Hypothalamus (tissue), 51 donors: Measurements from ENCODE around the gene DNAJC10.
"Not testable (repeated sequence)": the region's sequence is repeated elsewhere in the genome, so short reads cannot be mapped to it uniquely, and the experiment has no call there.

Experiments used
- DNase-seq, 51 donors: peaks; one replicate each; lab custom pipeline; 2025; lab: John Stamatoyannopoulos, UW

DNAJC10 gene

DNA sequence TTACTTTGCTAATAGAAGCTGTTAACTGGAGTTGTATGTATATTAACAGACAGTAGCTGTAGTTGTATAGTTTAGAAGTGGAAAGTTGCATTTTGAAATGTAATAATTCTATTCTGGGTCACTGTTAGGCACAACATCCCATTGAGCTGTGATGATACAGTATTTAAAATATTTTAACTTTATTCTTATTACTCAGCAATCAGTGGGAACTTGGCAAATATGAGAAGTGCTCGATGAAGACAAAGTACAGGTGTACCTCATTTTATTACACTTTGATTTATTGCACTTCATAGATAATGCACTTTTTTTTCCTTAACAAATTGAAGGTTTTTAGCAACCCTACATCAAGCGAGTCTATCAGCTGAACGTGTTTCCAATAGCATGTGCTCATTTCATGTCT lies 8.6 kb downstream of the DNAJC10 start:
- no peak for DNase-seq

DNA sequence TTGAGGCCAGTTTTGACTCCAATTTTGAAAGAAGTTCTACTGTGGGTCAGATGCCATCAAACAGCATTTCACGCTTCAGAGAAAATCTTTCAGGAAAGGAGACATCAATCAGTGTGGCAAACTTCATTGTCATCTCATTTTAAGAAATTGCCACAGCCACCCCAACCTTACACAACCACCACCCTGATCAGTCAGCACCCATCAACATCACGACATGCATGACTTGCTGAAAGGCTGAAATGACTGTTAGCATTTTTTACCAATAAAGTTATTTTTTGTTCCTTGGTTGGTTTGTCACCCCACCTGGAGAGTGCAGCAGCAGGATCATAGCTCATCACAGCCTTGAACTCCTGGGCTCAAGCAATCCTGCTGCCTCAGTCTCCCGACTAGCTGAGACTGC lies 10.4 kb downstream of the DNAJC10 start:
- DNase-seq, result no peak

DNA sequence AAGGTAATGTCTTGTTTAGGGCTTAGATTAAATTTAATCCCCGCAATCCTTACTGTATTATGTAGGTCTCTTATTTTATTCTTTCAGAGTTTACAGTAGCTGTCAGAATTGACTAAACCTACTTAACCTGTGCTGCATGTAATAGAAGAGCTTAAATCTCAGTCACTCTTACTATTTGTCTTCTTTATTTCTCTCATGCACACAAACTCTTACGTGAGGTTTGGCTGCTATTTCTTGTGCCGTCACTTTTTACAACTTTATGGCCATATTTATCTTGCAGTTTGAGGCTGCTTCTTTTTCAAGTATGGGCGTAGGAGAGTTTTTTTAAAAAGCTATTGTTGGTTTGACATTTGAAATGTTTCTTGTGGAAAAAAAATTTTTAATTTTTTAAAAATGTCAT lies 12.0 kb downstream of the DNAJC10 start:
- DNase-seq, result no peak

DNA sequence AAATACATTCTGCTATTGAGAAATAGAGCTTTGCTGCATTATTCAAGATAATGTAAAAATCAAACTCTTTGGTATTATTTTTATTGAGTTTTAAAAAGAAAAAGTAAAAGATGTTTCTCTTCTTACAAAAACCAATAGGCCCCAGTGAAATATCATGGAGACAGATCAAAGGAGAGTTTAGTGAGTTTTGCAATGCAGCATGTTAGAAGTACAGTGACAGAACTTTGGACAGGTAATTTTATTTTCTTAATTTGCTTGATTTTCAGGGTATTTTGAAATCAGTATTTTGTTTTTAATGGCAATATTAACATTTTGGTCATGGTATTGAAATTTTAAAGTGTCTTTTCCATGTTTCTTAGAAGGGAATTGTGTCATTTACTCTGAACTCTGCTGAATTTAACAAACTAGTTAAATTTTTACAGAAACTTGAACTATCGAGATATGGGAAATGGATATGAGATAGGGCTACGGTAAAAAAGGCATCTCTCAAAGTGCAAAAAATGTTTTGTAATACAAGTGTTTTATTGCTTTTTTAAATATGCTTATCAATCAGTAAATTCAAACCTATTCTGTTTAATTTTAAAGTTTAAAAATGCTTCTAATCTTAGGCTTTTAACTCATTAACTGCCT lies 13.8 kb downstream of the DNAJC10 start:
- no peak for DNase-seq

DNA sequence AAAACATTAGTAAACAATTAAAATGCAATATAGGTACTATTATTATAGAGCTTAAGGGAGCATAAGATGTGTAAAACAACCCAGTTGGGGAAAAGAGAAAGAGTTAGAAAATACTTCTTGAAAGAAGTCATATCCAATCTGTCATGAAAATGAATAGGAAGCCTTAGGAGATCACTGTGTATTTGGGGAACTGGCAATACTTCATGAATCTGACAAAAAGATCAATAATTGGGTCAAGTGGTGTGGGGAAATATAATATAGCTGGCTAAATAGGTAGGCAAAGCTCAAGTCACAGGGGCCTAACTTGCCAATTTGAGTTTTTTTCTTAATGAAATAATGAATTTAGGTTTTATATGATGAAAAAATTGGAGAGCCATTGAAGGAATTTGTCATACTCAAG lies 14.4 kb downstream of the DNAJC10 start:
- no peak for DNase-seq

DNA sequence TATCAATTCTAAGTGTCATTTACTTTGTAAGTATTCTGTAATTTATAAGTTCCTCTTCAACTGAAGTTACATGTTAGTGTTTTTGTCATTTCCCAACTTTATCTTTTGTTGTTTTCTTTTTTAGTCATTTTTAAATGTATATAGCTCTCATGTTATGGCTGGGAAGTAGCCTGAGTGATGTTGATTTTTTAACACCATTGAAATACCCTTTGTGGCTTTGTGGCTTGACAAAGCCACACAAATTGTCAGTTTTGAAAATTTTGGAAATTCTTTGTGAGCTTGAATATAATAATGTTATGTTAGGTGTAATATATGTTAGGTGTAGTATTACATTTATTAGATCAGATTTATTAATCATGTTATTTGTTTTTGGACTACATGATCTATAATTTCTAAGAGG lies 16.7 kb downstream of the DNAJC10 start:
- DNase-seq, result no peak

DNA sequence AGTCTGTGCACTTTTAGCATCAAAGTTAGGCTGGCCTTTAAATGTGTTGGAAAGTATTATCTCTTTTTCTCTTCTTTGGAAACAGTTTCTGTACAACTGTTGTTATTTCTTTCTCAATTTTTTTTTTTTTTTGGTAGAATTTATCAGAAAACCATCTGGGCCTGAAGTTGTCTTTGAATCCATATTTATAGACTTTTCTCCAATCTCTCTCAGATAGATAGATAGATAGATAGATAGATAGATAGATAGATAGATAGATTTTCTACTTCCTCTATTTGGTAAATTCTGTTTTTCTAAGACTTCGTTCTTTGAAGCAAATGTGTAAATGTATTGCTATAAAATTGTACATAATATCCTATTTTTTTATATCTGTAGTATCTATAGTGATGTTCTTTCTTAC lies 17.5 kb downstream of the DNAJC10 start:
- no peak for DNase-seq

DNA sequence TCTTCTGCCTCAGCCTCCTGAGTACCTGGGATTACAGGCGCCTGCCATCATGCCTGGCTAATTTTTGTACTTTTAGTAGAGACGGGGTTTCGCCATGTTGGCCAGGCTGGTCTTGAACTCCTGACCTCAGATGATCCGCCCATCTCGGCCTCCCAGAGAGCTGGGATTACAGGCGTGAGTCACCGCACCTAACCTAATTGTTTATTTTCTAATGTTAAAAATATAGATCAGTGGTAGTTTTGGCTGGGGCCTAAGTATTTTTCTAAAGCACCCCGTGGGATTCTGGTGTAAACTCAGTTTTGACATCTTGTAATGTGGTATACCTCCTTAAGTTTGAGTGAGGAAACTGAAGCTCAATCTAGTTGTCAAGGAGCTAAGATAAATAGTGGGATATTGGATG lies 20.8 kb downstream of the DNAJC10 start:
- DNase-seq, result not testable (repeated sequence)

DNA sequence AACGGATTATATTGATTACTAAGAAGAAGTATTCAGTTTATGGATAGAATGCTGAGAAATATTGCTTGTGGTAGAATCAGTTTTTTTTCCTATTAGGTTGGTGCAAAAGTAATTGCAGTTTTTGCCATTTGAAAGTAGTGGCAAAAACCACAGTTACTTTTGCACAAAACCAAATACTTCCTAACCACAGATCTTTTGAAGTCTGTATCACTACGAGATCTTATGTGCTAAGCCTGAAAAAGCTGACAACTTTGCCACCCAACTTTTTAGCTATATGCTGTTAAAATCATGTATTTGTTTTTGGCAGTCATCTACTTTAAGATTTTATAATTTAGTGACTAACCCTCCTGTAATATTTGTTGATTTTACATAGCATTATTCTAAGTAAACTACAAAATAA lies 24.6 kb downstream of the DNAJC10 start:
- no peak for DNase-seq

DNA sequence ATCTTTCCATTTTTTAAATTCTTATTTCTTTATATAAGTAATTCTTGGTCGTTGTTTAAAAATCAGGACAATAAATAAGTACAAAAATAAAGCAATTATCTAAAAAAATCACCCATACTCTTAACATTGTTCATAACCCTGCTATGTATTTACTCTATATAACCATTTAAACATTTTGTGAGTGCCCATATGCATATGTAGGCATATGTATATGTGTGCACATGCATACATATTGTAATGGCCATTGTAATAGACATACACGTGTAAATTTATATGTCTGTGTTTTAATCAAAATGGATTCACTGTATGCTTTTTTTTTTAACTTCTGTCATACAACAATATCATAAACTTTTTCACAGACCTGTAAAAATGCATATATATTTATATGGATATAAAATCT lies 25.6 kb downstream of the DNAJC10 start:
- no peak for DNase-seq

DNA sequence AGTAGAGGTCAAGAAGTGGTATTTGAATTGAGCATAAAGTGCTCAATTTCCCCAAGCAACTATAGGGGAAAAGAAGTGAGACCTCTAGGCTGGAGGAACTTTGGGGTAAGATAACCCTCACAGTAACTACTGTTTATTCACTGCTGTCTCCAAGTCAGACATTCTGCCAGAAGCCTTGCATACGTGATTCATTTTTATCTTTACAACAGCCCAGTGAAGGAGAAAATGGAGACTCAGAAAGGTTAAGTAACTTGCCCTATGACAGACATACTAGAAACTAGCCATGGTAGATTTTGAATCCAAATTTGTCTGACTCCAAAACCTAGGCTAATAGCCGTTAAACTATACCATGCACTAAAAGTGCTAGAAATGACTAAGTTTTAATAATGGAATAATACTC lies 28.4 kb downstream of the DNAJC10 start:
- no peak for DNase-seq

DNA sequence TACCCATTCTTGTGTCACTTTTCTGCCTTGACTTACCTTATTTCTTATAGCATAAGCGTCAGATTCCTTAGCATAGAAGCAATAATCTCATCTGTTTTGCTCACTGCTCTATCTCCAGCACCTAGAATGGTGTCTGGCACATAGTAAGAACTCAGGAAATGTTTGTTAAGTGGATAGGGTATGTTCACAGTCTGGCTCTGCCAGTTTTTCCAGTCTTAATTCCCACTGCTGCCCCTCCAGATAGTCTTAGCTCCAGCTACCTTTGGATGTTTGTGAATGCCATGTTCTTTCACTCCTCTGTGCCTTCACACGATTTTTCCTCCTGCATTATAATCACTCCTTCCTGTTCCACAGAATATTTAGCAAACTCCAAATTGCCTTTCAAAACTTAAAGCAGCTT lies 29.0 kb downstream of the DNAJC10 start:
- no peak for DNase-seq

DNA sequence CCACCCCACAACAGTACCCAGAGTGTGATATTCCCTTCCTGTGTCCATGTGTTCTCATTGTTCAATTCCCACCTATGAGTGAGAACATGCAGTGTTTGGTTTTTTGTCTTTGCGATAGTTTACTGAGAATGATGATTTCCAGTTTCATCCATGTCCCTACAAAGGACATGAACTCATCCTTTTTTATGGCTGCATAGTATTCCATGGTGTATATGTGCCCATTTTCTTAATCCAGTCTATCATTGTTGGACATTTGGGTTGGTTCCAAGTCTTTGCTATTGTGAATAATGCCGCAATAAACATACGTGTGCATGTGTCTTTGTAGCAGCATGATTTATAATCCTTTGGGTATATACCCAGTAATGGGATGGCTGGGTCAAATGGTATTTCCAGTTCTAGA lies 29.8 kb downstream of the DNAJC10 start:
- DNase-seq, result not testable (repeated sequence)

DNA sequence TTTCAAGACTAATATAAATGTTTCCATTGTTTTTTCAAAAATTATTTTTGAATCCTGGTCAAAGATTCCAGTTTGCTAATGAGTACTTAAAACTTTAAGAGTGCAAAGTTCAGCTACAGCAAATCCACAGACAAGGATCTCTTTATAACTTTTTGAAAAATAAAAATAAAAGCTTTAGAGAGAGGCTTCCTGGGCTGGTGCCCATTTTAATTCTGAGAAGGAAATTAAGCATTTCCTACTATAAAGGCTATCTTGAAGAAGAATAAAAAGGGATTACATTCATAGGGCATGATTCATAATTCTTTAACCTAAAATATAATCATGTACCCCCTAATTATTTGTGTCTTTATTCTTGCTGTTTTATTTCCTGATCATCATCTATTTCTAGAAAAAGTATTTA lies 38.2 kb downstream of the DNAJC10 start:
- DNase-seq, result no peak

DNA sequence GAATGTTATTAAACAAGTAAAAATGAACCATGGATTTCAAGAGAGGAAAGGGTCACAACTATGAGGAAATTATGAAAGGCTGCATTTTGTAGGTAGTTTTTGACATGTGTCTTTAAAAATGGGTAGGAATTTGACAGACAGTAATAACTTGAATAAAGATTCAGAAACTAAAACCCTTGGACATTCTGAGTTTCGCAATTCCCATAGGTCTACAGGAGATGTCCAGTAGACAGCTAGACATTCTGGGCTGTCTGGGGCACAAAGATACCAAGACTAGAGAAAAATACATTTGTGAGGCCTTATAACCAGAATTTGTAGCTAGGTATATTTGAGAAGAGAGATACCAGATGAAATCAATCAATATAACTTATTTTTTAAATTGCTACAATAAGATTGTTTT lies 42.3 kb downstream of the DNAJC10 start:
- no peak for DNase-seq

DNA sequence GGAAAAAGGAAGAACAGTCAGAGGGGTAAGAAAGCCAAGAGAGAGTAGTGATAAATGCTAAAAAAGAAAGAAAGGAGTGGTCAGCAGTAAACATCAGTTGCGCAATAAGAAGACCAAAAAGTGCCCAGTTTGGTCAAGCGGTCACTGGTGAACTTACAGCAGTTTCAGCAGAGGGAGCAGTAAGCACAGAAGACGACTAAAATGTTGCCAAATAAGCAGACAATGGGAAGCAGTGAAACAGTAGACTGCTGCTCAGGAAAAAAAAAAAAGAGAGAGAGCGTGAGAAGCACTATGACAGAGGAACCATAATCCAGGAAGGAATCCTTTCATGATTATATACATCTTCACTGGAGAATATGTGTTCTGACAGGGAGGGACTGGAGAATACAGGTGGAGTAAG lies 45.8 kb downstream of the DNAJC10 start:
- DNase-seq, result peak in 7 of 51 donors; percentile 2 to 43 (median 5)

DNA sequence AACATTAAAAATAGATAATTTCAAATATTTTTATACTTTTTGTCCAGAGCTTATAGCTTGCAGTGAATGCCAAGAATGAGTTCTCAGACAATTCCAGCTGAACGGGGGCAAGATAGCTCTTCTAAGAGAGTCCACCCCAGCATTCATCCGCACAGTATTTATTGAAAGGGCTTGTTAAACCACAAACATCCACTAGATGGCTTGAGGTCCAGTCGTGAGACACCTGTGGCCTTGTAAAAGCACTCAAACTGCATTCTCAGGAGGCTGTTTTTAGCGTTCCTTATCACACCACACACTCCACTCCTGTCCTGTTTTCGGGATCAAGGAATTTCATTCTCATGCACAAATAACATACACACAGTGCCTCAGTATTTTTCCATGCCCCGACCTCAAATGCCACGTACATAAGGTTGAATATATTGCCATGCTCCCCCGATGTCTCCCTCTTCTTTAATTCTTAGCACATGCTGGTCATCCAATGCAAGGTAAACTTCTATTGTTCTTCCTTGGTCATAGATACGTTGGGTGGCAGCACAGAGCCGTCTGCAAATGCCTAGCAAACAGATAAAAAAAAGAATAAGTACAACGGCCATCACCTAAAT lies 47.4 kb downstream of the DNAJC10 start:
- DNase-seq, result no peak

DNA sequence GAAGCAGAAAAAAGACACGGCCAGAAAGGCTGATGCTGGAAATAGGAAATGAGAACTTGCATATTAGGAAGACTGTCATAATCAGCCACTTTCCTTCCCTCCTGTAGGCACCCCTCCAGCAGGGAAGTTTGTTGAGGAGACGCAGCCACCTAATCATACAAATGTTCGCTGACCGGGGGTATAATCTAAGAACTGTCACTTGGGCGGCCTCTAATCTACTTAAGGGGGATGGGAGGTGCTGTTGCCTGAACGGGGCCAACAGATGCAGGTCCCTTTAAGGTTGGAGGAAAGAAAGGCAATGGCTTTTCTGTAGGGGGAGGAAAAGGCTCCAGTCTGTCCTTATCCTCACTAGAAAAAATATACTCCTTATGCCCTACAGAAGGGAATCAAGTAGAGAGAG lies 50.6 kb downstream of the DNAJC10 start:
- no peak for DNase-seq

DNA sequence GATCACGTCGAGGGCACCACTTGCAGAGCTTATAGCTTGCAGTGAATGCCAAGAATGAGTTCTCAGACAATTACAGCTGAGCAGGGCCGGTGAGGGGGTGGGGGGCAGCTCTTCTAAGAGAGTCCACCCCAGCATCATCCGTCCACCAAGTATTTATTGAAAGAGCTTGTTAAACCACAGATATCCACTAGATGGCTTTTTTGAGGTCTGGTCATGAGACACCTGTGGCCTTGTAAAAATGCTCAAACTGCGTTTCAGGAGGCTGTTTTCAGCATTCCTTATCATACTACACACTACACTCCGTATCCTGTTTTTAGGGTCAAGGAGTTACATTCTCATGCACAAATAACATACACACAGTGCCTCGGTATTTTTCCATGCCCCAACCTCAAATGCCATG lies 51.5 kb downstream of the DNAJC10 start:
- DNase-seq, result no peak

DNA sequence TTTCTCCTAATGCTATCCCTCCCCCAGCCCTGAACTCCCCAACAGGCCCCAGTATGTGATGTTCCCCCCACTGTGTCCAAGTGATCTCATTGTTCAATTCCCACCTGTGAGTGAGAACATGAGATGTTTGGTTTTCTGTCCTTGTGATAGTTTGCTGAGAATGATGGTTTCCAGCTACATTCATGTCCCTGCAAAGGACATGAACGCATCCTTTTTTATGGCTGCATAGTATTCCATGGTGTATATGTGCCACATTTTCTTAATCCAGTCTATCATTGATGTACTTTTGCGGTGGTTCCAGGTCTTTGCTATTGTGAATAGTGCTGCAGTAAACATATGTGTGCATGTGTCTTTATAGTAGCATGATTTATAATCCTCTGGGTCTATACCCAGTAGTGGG lies 52.9 kb downstream of the DNAJC10 start:
- not testable (repeated sequence) for DNase-seq

DNA sequence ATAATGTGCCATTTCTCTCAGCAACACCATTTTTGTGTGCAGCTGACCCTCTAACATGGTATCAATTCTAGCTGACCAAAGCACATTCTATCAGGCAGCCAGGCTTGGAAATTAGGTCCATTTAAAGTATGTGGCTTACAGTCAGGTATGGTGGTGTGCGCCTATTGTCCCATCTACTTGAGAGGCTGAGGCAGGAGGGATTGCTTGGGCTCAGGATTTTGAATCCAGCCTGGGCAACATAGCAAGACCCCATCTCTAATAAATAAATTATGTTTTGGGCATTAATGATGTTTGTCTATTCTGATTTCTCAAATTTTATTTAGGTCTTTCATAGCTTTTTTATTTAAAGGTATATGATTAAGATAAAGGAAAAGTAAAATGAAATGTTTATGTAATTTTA lies 63.3 kb downstream of the DNAJC10 start:
- no peak for DNase-seq

DNA sequence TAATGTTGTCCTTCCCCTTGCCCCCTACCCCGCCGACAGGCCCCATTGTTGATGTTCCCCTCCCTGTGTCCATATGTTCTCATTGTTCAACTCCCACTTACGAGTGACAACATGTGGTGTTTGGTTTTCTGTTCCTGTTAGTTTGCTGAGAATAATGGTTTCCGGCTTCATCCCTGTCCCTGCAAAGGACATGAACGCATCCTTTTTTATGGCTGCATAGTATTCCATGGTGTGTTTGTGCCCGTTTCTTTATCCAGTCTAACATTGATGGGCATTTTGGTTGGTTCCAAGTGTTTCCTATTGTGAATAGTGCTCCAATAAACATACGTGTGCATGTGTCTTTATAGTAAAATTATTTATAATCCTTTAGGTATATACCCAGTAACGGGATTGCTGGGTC lies 65.0 kb downstream of the DNAJC10 start:
- DNase-seq, result not testable (repeated sequence)

DNA sequence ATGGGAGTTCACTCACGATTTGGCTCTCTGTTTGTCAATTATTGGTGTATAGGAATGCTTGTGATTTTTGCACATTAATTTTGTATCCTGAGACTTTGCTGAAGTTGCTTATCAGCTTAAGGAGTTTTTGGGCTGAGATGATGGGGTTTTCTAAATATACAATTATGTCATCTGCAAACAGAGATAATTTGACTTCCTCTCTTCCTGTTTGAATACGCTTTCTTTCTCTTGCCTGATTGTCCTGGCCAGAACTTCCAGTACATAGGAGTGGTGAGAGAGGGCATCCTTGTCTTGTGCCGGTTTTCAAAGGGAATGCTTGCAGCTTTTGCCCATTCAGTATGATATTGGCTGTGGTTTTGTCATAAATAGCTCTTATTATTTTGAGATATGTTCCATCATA lies 66.6 kb downstream of the DNAJC10 start:
- DNase-seq, result not testable (repeated sequence)
